NCI-H2196 treated with DMSO at 0.1 percent for 48 hours (cell line): Measurements from ENCODE around the gene ARSB.

Experiments
- DNase-seq: peaks from one replicate; lab custom pipeline; 2025; ENCODE audit not compliant: unreplicated experiment; lab: John Stamatoyannopoulos, UW

ARSB gene

DNA sequence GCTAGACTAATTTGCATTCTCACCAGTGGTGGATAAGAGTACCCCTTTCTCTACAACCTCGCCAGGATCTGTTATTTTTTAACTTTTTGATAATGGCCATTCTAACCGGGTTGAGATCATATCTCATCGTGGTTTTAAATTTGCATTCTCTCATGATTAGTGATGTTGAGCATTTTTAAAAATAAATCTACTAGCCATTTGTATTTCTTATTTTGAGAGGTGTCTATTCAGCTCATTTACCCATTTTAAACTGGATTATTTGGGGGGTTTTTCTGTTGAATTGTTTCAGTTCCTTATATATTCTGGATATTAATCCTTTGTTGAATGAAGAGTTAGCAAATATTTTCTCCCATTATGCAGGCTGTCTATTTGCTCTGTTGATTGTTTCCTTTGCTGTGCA lies 139.6 kb downstream of the ARSB start:
- DNase-seq: no peak

DNA sequence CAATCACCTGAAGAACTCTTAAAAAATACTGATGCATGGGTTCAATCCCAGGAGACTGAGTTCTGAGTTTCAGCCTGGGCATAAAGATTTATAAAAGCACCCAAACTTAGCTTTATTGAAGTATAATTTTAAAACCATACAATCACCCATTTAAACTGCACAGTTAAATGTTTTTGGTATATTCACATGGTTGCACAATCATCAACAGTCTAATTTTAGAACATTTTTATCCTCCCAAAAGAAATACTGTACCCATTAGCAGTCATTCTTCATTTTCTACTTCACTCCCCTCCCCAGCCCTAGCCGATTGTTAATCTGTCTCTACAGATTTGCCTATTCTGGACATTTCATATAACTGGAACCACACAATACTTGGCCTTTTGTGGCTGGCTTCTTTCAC lies 141.7 kb downstream of the ARSB start:
- DNase-seq: no peak

DNA sequence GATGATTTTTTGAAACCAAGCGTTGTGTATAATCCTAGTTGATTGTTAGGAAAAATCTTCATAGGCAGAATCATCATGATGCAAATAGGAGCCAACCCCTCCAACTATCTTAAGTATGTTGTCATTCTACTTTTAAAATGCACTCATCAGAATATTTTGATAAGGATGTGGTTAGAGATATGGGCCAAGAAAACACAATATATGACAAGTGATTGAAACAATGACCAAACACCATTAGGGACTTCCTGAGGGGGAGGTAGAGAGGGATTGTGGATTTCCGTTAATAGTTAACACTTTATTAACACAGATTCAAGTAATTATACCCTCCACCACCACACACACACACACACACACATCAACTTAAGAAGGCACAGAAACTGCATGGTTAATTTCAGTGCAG lies 143.3 kb downstream of the ARSB start:
- DNase-seq: no peak

DNA sequence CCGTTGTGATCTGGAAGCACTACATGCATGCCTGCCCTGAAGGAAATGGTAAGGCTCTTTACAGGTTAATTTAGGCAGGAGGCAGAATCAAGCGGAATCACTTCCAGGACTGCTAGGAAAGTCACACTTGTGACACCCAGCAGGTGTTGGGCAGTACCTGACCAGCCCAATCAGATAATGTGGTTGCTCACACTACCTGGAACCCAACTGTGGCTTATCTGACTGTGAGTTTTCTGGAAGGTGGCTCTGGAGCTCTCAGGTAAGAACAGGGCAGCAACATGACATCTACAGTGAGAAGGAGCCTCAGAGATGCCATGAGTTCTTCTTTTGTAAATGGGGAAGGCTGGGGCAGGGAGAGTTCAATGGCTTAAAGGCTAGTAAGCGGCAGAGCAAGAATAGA lies 146.4 kb downstream of the ARSB start:
- DNase-seq: no peak

DNA sequence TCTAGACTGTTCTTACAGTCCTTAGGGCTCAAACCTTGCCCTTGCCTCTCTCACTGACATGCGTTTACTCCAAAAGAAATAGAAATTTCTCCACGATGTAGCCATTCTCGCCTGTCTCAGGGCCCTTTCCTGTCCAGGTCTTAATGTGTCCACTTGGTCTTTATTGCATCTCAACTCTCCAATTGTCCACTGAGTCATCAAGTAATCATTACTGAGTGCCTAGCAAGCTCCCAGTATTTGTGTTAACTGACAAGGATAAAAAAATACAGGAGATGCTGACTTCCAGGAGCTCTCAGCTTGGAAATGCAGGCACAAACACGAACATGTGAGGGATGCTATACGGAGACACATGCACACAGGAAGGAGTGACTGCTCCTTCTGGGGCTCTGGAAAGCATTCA lies 147.3 kb downstream of the ARSB start:
- DNase-seq: no peak

DNA sequence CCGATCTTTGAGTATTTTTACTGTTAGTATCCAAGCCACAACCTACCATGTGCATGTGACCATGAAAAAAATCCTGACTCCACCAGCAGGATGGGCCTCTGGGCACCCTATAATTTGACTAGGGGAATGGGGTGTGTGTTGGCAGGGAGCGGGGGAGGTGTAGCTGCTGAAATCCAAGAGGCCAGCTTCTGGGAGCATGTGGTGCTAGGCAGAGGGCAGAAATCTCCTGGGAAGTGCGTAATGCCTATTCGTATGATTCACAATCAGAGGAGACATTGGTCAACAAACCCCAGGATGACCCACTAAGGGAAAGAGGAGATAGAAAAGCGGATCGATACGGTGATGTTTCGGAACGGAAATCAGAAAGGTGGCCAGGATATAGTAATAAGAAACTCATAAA lies 149.9 kb downstream of the ARSB start:
- no peak for DNase-seq

DNA sequence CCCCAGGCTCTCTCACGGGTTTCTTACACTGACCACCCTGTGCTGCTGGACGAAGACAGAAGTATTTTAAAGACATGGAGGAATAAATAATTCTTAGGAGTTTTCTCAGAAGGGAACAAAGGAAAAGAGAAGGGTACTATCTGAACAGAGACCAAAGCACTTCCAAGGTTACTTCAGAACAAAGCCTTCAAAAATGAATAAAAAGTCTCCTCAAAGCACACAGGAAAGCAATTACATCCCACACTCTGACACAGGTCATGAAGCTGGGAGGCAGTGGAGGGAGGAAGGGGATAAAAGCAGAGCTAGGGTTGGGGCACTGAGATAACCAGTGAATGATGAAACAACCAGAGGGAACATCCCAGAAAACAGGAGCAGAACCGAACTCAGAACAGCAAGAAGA lies 151.8 kb downstream of the ARSB start:
- DNase-seq: no peak

DNA sequence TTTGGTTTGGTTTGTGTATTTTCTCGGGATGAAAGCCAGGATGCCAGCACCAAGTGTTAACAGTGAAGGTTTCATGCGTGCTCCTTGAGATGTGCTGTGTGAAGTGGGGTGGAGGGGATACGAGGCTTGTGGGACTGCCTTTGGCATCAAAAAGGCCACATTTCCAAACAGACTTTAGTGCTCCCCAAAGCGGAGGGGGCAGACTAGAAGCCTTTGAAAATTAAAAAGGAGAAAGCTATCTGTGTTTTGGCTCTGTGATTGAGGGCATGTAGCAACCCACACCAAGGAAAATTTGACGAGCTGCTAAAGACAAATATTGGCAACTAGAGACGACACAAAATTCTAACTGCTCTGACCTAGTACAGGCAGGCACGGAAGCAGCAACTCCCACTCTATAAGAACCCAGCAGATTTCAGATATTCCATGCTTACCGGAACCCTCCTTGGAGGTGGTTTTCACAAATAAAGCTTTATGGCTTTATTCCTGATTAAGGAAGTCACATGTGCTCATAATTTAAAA lies 154.5 kb downstream of the ARSB start:
- DNase-seq: no peak

DNA sequence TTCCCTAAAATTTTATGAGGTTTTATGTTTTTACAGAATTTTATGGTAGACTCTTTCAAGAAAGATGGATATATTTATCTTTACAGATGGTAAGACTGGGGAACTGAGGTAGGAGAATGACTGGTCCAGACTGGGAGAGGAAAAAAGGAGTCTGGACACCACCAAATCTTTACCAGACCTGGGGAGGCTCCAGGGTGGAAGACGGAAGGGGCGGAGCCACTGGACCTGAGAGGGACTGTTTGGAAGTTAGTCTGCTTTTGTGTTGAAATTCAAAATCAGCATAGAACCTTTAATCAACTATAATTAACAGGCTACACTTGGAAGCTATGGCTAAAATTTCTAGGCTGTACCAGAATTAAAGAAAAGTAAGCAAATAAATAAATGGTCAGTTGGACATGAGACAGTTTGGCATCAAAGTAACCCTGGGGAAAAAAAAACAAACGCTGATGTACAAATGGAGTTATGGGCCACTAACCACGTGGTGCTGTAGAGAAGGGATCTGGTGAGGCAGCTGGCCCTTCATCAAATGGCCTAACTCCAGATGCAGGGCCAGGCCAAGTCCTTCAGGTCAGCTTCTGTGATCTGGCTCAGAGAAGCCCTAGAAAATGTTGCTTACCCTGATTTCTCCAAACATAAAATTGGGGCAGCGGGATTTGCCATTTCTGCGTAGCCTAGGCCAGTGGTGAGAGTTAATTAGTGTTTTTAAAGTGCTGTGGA lies 155.1 kb downstream of the ARSB start:
- DNase-seq: peak; percentile 17

DNA sequence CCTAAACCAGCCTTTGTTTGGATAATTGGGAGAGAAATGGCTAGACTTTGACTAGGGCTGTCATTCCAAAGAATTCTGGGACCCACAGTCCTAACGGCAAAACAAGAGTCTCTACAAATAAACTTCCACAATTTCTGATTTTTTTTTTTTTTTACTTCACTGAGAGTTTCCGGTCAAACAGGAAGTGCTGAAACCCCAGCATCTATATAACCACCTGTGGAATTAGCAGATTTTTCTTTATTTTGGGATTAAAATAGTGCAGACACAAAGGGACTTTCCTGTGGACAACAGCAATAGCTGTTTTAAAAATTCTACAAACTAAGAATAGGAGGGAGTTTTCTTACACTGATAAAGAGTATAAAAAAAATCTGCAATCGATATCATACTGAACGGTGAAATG lies 157.4 kb downstream of the ARSB start:
- DNase-seq: no peak

DNA sequence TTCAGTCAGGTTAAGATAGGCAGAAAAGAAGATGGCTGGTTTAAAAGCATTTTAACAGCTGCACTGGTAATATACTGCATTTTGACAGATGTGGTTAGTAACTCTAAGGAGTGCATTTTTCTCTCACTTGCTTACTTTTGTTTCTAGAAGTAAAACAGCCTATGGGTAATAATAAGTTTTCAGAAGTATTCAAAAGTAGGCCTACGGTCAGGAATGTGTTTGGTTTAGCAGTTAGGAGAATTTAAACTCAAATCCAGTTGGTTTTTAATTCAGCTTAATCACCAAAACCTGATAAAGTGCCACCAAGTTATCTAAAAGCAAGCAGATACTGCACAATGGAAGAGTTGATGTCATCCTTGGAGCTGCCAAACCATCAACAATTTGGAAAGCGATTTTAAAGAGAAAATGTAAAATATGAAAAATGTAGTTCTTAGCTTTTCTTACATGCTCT lies 160.3 kb downstream of the ARSB start:
- no peak for DNase-seq

DNA sequence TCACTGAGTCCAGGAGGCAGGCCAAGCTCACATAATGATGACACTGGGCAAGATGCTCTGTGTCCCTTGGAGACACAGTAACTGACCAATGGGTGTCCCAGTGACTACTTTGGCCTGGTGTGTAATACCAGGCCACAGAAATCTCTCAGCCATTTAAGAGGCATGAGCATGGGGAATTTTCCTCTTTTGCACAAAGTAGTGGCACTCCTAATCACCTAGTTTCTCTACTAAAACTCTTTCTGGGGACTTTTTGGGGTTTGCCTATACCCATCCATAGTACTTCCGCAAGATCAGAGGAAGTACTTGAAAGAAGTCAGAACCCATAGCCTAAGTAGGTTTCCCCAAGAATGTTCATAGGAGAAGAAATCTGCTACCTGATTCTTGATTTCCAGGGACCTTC lies 161.9 kb downstream of the ARSB start:
- DNase-seq: no peak

DNA sequence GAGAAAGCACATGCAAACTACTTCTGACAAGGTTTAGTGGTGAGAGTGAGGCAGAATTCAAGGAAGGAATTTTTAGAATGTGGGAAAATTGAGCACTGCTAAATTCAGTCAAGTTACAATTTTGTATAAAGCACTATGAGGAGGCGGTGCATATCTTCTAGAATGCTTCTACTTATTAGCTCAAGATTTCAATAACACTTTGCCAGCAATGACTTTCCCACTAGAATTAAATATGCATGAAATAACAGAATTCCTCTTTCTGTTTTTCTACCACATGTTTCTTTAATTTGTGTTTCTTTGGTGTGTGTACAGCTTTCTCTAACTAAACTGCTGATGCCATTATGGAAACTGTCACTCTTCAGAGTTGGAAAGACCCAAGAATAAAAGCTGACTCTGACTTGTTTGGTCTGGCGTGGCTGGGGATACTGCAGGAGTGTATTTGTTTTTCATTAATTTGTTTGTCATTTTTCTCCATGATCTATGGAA lies 163.5 kb downstream of the ARSB start:
- no peak for DNase-seq

DNA sequence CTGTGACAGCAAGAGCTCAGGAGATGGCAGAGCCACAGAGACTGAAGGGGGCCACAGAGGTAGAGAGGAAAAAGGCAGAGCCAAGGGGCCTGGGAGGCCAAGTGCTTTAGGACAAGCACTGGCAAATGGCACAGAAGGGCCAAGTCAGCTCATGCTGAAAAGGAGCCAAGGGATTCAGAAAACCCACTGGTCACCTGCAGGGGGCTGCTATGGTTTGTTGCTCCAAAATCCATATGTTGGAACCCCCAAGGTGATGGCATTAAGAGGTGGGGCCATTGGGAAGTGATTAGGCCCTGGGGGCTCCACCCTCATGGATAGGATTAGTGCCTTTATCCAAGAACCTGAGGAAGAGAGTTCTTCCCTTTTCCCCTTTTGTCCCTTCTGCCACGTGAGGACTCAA lies 165.4 kb downstream of the ARSB start:
- no peak for DNase-seq

DNA sequence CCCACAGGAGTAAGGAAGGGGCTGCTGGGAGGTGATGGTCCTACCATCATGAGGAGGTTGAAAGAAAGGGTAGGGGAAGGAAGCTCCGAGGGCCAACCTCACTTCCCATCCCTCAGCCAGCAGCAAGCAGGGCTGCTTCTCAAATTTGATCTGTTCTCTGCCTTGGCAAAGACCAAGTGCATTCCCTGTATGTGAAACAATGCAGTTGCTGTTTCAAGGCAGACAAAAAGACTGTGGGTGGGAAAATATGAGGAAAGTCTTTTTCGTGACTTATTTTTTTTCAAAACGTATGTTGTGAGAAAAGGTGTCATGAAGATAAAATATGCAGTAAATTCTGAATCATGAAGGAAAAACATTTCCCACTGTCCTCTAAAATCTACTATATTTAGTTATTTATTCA lies 165.9 kb downstream of the ARSB start:
- no peak for DNase-seq

DNA sequence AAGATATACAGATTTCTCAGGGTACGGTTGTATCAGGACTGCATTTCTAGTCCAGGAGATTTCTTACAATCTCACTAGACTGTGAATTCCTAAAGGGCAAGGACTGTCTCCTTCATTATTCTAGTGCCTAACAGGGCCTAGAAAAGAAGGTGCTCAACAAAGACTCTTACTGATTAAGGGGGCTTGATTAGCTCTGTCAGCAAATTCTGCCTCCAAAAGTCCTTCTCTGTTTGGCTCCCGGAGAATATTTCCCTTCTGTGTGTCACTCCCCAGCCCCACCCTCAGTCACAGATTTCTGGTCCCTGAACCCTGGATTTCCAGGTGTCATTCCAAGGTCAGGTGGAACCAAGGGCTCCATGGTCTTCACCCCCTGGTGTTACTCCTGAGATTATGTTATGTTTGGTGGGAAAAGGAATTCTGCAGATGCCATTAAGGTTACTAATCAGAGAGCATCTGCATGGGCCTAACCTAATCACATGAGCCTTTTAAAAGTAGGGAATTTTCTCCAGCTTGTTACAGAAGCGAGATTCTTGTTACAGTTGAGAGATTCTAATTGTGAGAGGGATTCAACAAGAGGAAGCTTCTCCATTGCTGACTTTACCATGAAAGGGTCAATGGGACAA lies 168.9 kb downstream of the ARSB start:
- DNase-seq: no peak

DNA sequence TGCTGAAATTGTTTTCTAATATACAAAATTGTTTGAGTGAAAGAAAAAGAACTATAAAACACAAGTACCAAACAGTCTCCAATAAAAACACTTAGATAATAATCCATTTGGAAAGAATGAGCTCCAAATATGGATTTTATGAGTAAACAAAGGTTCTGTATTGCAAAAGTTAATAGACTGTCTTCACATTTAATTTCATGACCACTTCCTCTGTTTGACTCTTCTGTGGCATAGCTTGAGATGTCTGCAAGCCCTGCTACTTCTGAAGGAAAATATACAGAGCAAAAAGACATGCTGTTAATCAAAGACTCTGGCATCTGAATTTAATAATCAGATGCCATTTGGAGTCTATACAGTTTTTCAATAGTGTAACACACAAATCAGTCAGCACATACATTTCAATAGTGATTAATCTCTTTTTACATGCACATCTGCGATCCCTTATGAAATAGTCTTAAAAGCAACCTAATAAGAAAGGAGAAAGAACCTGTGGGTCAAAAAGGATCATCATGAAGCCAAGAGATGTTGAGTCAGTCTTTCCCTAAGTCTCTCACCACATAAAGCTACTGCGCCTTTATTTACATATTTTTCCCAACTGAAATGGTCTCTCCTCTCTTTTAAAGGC lies 171.1 kb downstream of the ARSB start:
- DNase-seq: no peak

DNA sequence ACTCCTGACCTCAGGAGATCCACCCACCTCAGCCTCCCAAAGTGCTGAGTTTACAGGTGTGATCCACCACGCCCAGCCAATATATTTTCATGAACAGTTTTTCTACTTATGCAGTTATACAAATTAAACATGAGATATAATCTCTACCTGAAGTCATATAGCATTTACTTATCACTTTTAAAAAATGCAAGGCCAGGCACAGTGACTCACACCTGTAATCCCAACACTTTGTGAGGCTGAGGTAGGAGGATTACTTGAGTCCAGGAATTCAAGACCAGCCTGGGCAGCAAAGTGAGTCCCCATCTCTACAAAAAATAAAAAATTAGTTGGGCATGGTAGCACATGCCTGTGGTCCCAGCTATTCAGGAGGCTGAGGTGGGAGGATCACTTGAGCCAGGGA lies 171.8 kb downstream of the ARSB start:
- DNase-seq: no peak

DNA sequence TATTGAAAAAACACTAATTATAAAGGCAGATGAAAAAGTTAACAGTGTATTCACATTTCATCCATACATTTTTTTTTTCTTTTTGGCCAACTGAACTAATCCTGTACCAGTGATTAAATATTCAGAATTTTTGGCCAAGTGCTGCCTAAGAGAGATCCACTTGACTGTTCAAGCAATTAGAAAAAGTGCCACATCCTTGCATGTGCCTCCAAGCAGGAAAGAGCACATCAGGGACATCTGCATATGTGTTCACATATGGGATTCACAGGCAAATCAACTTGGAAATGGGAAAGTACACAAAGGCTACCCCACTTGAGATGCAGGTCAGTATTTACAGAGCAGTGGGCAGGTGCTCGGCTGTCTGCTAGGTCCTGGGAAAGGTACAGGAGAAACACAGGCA lies 173.2 kb downstream of the ARSB start:
- DNase-seq: no peak

DNA sequence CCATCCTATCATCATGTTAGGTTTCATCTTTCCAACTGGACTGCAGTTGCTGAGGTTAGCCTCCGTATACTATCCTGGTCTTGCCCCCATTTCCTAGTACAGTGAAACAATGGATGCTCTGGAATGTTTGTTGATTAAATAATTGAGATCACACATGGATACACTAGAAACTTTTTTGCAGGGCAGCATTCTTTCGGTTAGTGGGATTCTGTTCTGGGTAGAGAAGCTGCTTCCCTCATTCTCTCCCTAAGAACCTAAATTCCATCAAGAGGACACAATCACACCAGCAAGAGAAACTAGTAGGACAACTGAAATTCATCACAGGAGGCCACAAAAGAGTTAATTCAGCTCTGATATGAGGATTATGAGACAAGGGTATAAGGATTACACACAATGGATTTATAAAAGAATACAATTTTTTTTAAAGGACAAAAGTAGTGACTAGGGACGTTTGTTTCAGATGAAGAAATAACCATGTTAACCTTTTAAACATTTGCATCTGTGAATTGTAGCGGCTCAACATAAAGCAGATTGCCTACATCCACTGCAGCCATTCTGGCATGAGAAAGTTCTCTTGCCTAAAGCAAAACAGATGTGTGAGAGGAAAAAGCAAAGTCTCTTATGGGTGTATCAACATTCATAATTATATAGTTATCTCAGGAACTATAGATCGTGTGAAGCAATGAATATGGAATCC lies 173.8 kb downstream of the ARSB start:
- DNase-seq: no peak

DNA sequence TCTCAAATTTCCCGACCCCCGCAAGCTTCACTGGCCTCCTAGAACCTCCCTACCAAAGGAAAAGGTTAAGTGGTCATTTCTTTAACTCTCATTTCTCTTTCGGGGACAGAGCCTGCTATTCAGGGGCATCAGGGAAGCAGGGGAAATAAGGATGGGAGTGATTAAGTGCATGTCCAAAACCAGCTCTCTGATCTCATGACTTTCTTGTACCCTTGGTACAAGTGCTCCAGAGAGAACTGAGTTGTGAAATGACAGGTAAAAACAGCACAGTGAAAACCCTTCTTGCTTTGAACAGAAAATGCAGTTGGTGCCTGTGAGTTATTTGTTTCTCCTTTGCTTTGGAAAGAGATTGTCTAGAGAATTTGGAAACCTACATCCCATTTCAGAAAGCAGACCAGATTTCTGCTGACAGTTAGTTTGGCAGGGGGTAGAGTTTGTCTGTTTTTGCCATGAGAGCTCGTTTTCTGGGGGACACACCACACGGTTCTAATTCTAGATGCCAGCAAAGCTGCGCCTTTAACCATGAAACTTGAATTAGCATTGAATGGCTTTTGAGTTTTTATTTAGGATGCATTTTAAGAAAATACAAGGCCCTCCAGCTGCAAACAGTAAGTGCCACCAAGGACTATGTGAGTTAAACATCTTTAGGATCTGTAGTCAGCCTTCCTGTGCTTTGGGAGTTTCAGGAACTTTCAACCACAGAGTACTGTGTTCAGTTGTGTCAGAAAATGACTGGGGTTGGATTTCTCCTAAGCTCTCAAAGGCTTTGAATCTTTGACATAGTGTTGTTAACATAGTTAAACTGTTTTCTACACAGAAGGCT lies 174.8 kb downstream of the ARSB start:
- DNase-seq: no peak
